H1 (cell line): Measurements from ENCODE around the gene SMOC2. TPM values are rescaled to one million over a fixed set of nuclear protein-coding genes. Genes with fewer than 3 reads are reported as not detected.

Experiments used
- CTCF ChIA-PET: fragments of 300-600 bp; sonication (Branson Sonifier 250); formaldehyde crosslinking; loops from one replicate; lab custom pipeline; 2021; ENCODE audit not compliant: partially characterized antibody; lab: Charles Lee
- POLR2A ChIA-PET: fragments of 300-600 bp; sonication (Branson Sonifier 250); formaldehyde crosslinking; loops from one replicate; lab custom pipeline; 2021; ENCODE audit warnings: inconsistent platforms; ENCODE audit not compliant: partially characterized antibody; lab: Charles Lee
- DNase-seq, 2 experiments: peaks; one replicate each; pipeline versions ENCODE4 v3.0.0 to v3.0.0-alpha.2; 2010 to 2022; ENCODE audit warnings: low spot score in 2 of 2, low read depth in 1 of 2, mixed read lengths in 1 of 2
- FAIRE-seq: peaks from 2 replicates; lab custom pipeline; 2011; peaks lifted over from hg19 to GRCh38; lab: Jason Lieb, UNC
- H2AFZ ChIP-seq: 2 replicates; pipeline ENCODE4 v1.8.1; 2012; ENCODE audit warnings: low read length, inconsistent platforms
- H2AK5ac ChIP-seq: 2 replicates; pipeline ENCODE4 v1.6.1; 2013; ENCODE audit warnings: low read depth, low read length
- H2BK120ac ChIP-seq: replicated peaks from 2 replicates; pipeline ENCODE3; 2013; ENCODE audit warnings: low read depth, low read length, inconsistent platforms
- H2BK12ac ChIP-seq: 2 replicates; pipeline ENCODE4 v1.6.1; 2013; ENCODE audit warnings: low read depth, low read length
- H2BK15ac ChIP-seq: 2 replicates; pipeline ENCODE4 v1.6.1; 2013; ENCODE audit warnings: low read length
- H2BK20ac ChIP-seq: 2 replicates; pipeline ENCODE4 v1.6.1; 2013; ENCODE audit warnings: low read length
- H2BK5ac ChIP-seq: 2 replicates; pipeline ENCODE4 v1.6.1; 2013; ENCODE audit warnings: low read depth, low read length
- H3K14ac ChIP-seq: 2 replicates; pipeline ENCODE4 v1.6.1; 2013; ENCODE audit warnings: inconsistent platforms; ENCODE audit not compliant: insufficient read length
- H3K18ac ChIP-seq: 2 replicates; pipeline ENCODE4 v1.6.1; 2013; ENCODE audit warnings: low read length; ENCODE audit errors: extremely low read depth
- H3K23ac ChIP-seq: 2 replicates; pipeline ENCODE4 v1.6.1; 2013; ENCODE audit warnings: inconsistent platforms; ENCODE audit not compliant: insufficient read length
- H3K23me2 ChIP-seq: 2 replicates; pipeline ENCODE4 v1.6.1; 2013; ENCODE audit warnings: low read depth, low read length
- H3K27ac ChIP-seq: 2 replicates; pipeline ENCODE4 v1.6.1; 2011; ENCODE audit warnings: low read depth, low read length, inconsistent platforms
- H3K27me3 ChIP-seq, 4 experiments: replicated peaks in 1 of 4; 1 replicate in 1 of 4; 2 replicates in 3 of 4; pipeline versions ENCODE4 v1.6.1 to v1.8.1; 2011 to 2013; ENCODE audit warnings: low read length in 3 of 4, mild to moderate bottlenecking in 3 of 4, inconsistent platforms in 2 of 4, mixed read lengths in 2 of 4, moderate library complexity in 1 of 4; ENCODE audit not compliant: control insufficient read depth in 3 of 4, insufficient read depth in 3 of 4; ENCODE audit errors: extremely low read depth in 1 of 4
- H3K36me3 ChIP-seq, 4 experiments: 2 replicates each; pipeline versions ENCODE4 v1.6.1 to v1.8.1; 2011 to 2013; ENCODE audit warnings: mild to moderate bottlenecking in 4 of 4, low read length in 3 of 4, moderate library complexity in 2 of 4, control low read depth in 1 of 4, inconsistent platforms in 1 of 4; ENCODE audit not compliant: insufficient read depth in 4 of 4, control insufficient read depth in 2 of 4
- H3K4ac ChIP-seq: replicated peaks from 2 replicates; pipeline ENCODE3; 2013; ENCODE audit warnings: low read length, low read depth, mixed read lengths, inconsistent platforms; ENCODE audit not compliant: insufficient read length
- H3K4me1 ChIP-seq, 4 experiments: replicated peaks in 1 of 4; 1 replicate in 1 of 4; 2 replicates in 3 of 4; pipeline versions ENCODE4 v1.6.1 to v1.8.1; 2011 to 2013; ENCODE audit warnings: low read length in 3 of 4, inconsistent platforms in 2 of 4, mixed read lengths in 1 of 4; ENCODE audit not compliant: insufficient read depth in 4 of 4, control insufficient read depth in 3 of 4
- H3K4me2 ChIP-seq, 2 experiments: 2 replicates each; pipeline versions ENCODE4 v1.6.1 to v1.8.1; 2011 to 2013; ENCODE audit warnings: low read depth in 2 of 2, low read length in 2 of 2, control low read depth in 1 of 2, inconsistent platforms in 1 of 2, mild to moderate bottlenecking in 1 of 2; ENCODE audit not compliant: insufficient read depth in 1 of 2
- H3K4me3 ChIP-seq, 4 experiments: fragments of 200-600, 300-600 bp in 1 of 4; sonication (generic), shearing (Covaris generic), sonication (Bioruptor Twin) in 1 of 4; 2 replicates each; pipeline versions ENCODE4 v1.5.1 to v1.8.1; 2011 to 2016; ENCODE audit warnings: low read length in 4 of 4, low read depth in 3 of 4, control low read depth in 2 of 4, inconsistent platforms in 2 of 4, mild to moderate bottlenecking in 2 of 4, mixed read lengths in 1 of 4, moderate library complexity in 1 of 4; ENCODE audit not compliant: insufficient read depth in 2 of 4; ENCODE audit errors: extremely low read depth in 1 of 4
- H3K56ac ChIP-seq: replicated peaks from 2 replicates; pipeline ENCODE3; 2013; ENCODE audit warnings: low read depth, mild to moderate bottlenecking, mixed read lengths, low read length, inconsistent platforms; ENCODE audit not compliant: insufficient read length
- H3K79me1 ChIP-seq: 2 replicates; pipeline ENCODE4 v1.6.1; 2013; ENCODE audit warnings: low read depth, low read length, control low read depth
- H3K79me2 ChIP-seq, 2 experiments: 2 replicates each; pipeline versions ENCODE4 v1.6.1 to v1.8.1; 2012 to 2013; ENCODE audit warnings: low read length in 2 of 2, mild to moderate bottlenecking in 2 of 2, inconsistent platforms in 1 of 2; ENCODE audit not compliant: insufficient read depth in 2 of 2, control insufficient read depth in 1 of 2
- H3K9ac ChIP-seq, 4 experiments: replicated peaks in 1 of 4; 1 replicate in 1 of 4; 2 replicates in 3 of 4; pipeline versions ENCODE4 v1.6.1 to v1.8.1; 2011 to 2013; ENCODE audit warnings: low read depth in 3 of 4, low read length in 3 of 4, control low read depth in 2 of 4, mild to moderate bottlenecking in 2 of 4, moderate library complexity in 2 of 4, inconsistent platforms in 1 of 4; ENCODE audit errors: extremely low read depth in 1 of 4
- H3K9me3 ChIP-seq, 2 experiments: 2 replicates each; pipeline versions ENCODE4 v1.6.1 to v1.8.1; 2012 to 2013; ENCODE audit warnings: mild to moderate bottlenecking in 2 of 2, moderate library complexity in 2 of 2, control low read depth in 1 of 2, inconsistent platforms in 1 of 2, low read depth in 1 of 2, low read length in 1 of 2, mixed read lengths in 1 of 2; ENCODE audit not compliant: insufficient read depth in 2 of 2
- H4K20me1 ChIP-seq, 2 experiments: replicated peaks in 1 of 2; 2 replicates each; pipeline versions ENCODE3 to v1.8.1; 2011 to 2013; ENCODE audit warnings: inconsistent platforms in 2 of 2, low read length in 2 of 2, mild to moderate bottlenecking in 1 of 2; ENCODE audit not compliant: insufficient read depth in 2 of 2, control insufficient read depth in 1 of 2
- H4K5ac ChIP-seq: 2 replicates; pipeline ENCODE4 v1.6.1; 2013; ENCODE audit warnings: low read length, low read depth, mixed read lengths, inconsistent platforms; ENCODE audit not compliant: insufficient read length
- H4K8ac ChIP-seq: 2 replicates; pipeline ENCODE4 v1.8.0; 2013; ENCODE audit warnings: mild to moderate bottlenecking, moderate library complexity, low read length, inconsistent platforms; ENCODE audit not compliant: insufficient read depth; ENCODE audit errors: extremely low read depth
- H4K91ac ChIP-seq: replicated peaks from 2 replicates; pipeline ENCODE3; 2013; ENCODE audit warnings: low read length, mixed read lengths, inconsistent platforms; ENCODE audit not compliant: insufficient read length
- CHD2 ChIP-seq: IDR thresholded peaks from 2 replicates; pipeline ENCODE4 v1.6.1; 2012; ENCODE audit warnings: low read length, improper control_type of control experiment
- EP300 ChIP-seq, 2 experiments: IDR thresholded peaks; 1 replicate in 1 of 2; 2 replicates in 1 of 2; pipeline ENCODE4 v1.6.1; 2011 to 2012; ENCODE audit warnings: low read depth in 2 of 2, low read length in 2 of 2, mild to moderate bottlenecking in 2 of 2, borderline replicate concordance in 1 of 2, inconsistent platforms in 1 of 2, moderate library complexity in 1 of 2
- GTF2F1 ChIP-seq: IDR thresholded peaks from 2 replicates; pipeline ENCODE4 v1.6.1; 2012; ENCODE audit warnings: low read depth, low read length, improper control_type of control experiment, borderline replicate concordance
- HDAC6 ChIP-seq: IDR thresholded peaks from one replicate; pipeline ENCODE4 v1.7.1; 2012; ENCODE audit warnings: low read depth, mild to moderate bottlenecking, inconsistent platforms, low read length, moderate library complexity
- NANOG ChIP-seq: IDR thresholded peaks from 2 replicates; pipeline ENCODE4 v1.6.1; 2011; ENCODE audit warnings: low read length, low read depth, mild to moderate bottlenecking, inconsistent platforms; ENCODE audit not compliant: insufficient read depth, poor library complexity, severe bottlenecking
- RBBP5 ChIP-seq: IDR thresholded peaks from 2 replicates; pipeline ENCODE4 v1.7.1; 2012; ENCODE audit warnings: low read depth, mild to moderate bottlenecking, inconsistent platforms, low read length, moderate library complexity, borderline replicate concordance
- RXRA ChIP-seq: IDR thresholded peaks from 2 replicates; pipeline ENCODE4 v1.6.1; 2011; ENCODE audit warnings: low read depth, mild to moderate bottlenecking, low read length, moderate library complexity; ENCODE audit not compliant: insufficient read depth
- TEAD4 ChIP-seq: IDR thresholded peaks from 2 replicates; pipeline ENCODE4 v1.6.1; 2012; ENCODE audit warnings: low read depth, low read length, inconsistent platforms, mixed read lengths
- YY1 ChIP-seq: IDR thresholded peaks from 2 replicates; pipeline ENCODE4 v1.6.1; 2011; ENCODE audit warnings: low read depth, mild to moderate bottlenecking, low read length
- WGBS, 2 experiments: shearing (Covaris generic) in 1 of 2; methylation state at CpG; one replicate each; pipeline versions ENCODE4 v1.1.6 to v1.1.7; 2013 to 2015; ENCODE audit warnings: low lambda C conversion rate in 2 of 2, mixed read lengths in 2 of 2, inconsistent platforms in 1 of 2, low coverage in 1 of 2, missing lambda C conversion rate in 1 of 2; ENCODE audit not compliant: insufficient replicate concordance in 2 of 2, insufficient coverage in 1 of 2, insufficient read length in 1 of 2; ENCODE audit errors: extremely low coverage in 1 of 2, missing lambda C conversion rate in 1 of 2; 5-methylcytosine and 5-hydroxymethylcytosine counted together
- polyA plus RNA-seq, 7 experiments: library from polyadenylated mRNA; depleted of rRNA in 3 of 7; stranded (reverse) in 5 of 7; unstranded in 2 of 7; fragments of >200 nt in 5 of 7; fragments of 200-250 nt in 2 of 7; gene quantifications; 1 replicate in 5 of 7; 2 replicates in 1 of 7; 4 replicates in 1 of 7; pipeline versions ENCODE4 v1.2.1 to v1.2.3, GENCODE V29; 2011 to 2013; ENCODE audit warnings: missing spikeins in 2 of 7, mixed read lengths in 2 of 7
- total RNA-seq: library from RNA; stranded (reverse); fragmentation: NEBNext Ultra II Directional; extraction: Animal tissue kit (Norgen Biotek cat#: 25700); gene quantifications from 2 replicates; pipeline ENCODE4 v1.2.1, GENCODE V29; 2021
- TF ChIP-seq, protein P1 (sequence below): IDR thresholded peaks from 2 replicates; pipeline ENCODE4 v1.6.1; 2012; ENCODE audit warnings: inconsistent platforms
- TF ChIP-seq, protein P2 (sequence below): IDR thresholded peaks from 2 replicates; pipeline ENCODE4 v1.6.1; 2011; ENCODE audit warnings: low read depth, mild to moderate bottlenecking, low read length; ENCODE audit not compliant: insufficient read depth

Gene SMOC2
- total and polyA plus RNA-seq, 2 of the 8 experiments (the other 6 are each of a cell fraction or from before 2014, with no cell fraction given), result 7.7 to 8.5 TPM

DNA sequence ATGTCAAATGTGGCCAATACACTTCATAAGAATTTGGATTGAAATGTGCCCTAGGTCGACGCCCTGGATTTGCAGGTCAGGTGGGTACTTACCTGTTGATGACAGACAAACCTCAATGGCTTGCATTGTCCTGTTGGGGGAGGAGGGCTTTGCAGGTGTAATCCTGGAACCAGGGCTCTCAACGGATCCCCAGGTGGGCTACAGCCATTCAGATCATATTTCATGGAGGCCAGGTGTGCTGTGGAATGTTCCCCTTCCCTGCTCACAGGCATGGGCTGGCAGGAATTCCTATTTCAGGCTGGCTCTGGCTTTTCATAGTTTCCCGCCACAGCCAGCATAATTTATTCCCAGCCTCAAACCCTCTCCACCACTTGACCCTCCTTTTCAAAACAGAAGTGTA lies 254.7 kb downstream of the SMOC2 start:
- no peaks in the 10 kb centered on the region for H3K27me3 ChIP-seq
- H3K14ac ChIP-seq, result no peak overlapping the region
- no peak overlapping the region for H2BK20ac ChIP-seq
- no peak overlapping the region for H3K23ac ChIP-seq
- H3K18ac ChIP-seq, result no peak overlapping the region; the same call in 1 of the 2 replicates
- H2BK12ac ChIP-seq, result 0 out of 2 replicates have a peak overlapping the region, but pooled peaks have one; percentile 55
- no peaks in the 10 kb centered on the region for H4K20me1 ChIP-seq
- H4K5ac ChIP-seq, result peak overlapping the region; percentile 67
- no peak overlapping the region for H3K27ac ChIP-seq
- H3K56ac ChIP-seq, result no peak overlapping the region
- no peak overlapping the region for H2AFZ ChIP-seq
- CTCF ChIA-PET, result interaction anchor here (0.6 to 4.7 kb wide), 3 partner anchors 15 to 27 kb away, joined by 3 to 29 read pairs (median 11); no protein-coding TSS in a partner anchor
- H3K9ac ChIP-seq, result no peak overlapping the region
- no peak overlapping the region for H2BK5ac ChIP-seq
- H4K8ac ChIP-seq, result no peak overlapping the region
- H3K4ac ChIP-seq, result no peak overlapping the region
- H2BK120ac ChIP-seq, result no peak overlapping the region
- no peak overlapping the region for H4K91ac ChIP-seq
- no peak overlapping the region for H2AK5ac ChIP-seq
- no peak overlapping the region for H2BK15ac ChIP-seq
- WGBS, 2 experiments, result 31% methylated on average over 4 of the region's 4 CpGs; no CpG with 5 or more reads in 1 of the 2 experiments
- POLR2A ChIA-PET, result interaction anchor here (2.3 kb wide), 1 partner anchor 11 kb away, joined by 6 read pairs; no protein-coding TSS in a partner anchor
- H3K79me1 ChIP-seq, result no peaks in the 10 kb centered on the region
- no peaks in the 10 kb centered on the region for H3K23me2 ChIP-seq
- no peaks in the 10 kb centered on the region for H3K79me2 ChIP-seq
- no peaks in the 10 kb centered on the region for H3K9me3 ChIP-seq
- FAIRE-seq (peak; percentile 92), DNase-seq (peak; percentile 60 to 63)
- H3K4me1 ChIP-seq, result peaks cover 1 to 8% (median 5%) of the 10 kb centered on the region in 4 experiments; a peak in 5 of 7 replicates
- peak overlapping the region in 1 of 2 experiments; percentile 6; a peak in 2 of 4 replicates for H3K4me2 ChIP-seq
- H3K36me3 ChIP-seq, result no peaks in the 10 kb centered on the region
- no peak overlapping the region for H3K4me3 ChIP-seq
- no peak for TF ChIP-seq RBBP5
- TF ChIP-seq, protein P1, sequence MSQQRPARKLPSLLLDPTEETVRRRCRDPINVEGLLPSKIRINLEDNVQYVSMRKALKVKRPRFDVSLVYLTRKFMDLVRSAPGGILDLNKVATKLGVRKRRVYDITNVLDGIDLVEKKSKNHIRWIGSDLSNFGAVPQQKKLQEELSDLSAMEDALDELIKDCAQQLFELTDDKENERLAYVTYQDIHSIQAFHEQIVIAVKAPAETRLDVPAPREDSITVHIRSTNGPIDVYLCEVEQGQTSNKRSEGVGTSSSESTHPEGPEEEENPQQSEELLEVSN, result peak; percentile 88
- TF ChIP-seq CHD2, result 0 out of 2 replicates have a peak, but pooled peaks have one; percentile 28
- TF ChIP-seq, protein P2, sequence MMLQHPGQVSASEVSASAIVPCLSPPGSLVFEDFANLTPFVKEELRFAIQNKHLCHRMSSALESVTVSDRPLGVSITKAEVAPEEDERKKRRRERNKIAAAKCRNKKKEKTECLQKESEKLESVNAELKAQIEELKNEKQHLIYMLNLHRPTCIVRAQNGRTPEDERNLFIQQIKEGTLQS, result no peak
- peak; percentile 62; the same call in 1 of the 2 replicates for TF ChIP-seq YY1
- no peak for TF ChIP-seq GTF2F1
- peak; percentile 92 for TF ChIP-seq TEAD4
- TF ChIP-seq RXRA, result 0 out of 2 replicates have a peak, but pooled peaks have one; percentile 48
- TF ChIP-seq NANOG, result peak; percentile 92
- peak; percentile 20 to 93 for TF ChIP-seq EP300 (IDR thresholded peaks at IDR 0.05; ENCODE audit: borderline replicate concordance in 1 of 2, low read depth in 2 of 2, low read length in 2 of 2)
- TF ChIP-seq HDAC6, result no peak
